SK-N-SH (cell line): ENCODE results near the gene GKN1. TPM values are rescaled to one million over a fixed set of nuclear protein-coding genes. Genes with fewer than 3 reads are reported as not detected.

ENCODE experiments used
- CTCF ChIA-PET: fragments of 300-600, 350-600 bp; formaldehyde crosslinking; extraction: SDS; loops from one replicate; lab custom pipeline; 2021; lab: Yijun Ruan, JAX
- POLR2A ChIA-PET: fragments of 350-600 bp; sonication (Branson Sonifier 250); formaldehyde crosslinking; extraction: SDS; loops from one replicate; lab custom pipeline; 2020; ENCODE audit warnings: antibody characterized with exemption, inconsistent platforms; lab: Yijun Ruan, JAX
- DNase-seq: peaks from one replicate; pipeline ENCODE4 v3.0.0; 2012
- H2AFZ ChIP-seq: fragments of 200-600 bp; sonication (generic); 2 replicates; pipeline ENCODE4 v1.8.1; 2016; ENCODE audit warnings: antibody characterized with exemption, mild to moderate bottlenecking, low read depth
- H3F3A ChIP-seq: fragments of 200-600 bp; sonication (generic); replicated peaks from 2 replicates; pipeline ENCODE3; 2016; ENCODE audit warnings: antibody characterized with exemption, mild to moderate bottlenecking; ENCODE audit not compliant: insufficient read depth
- H3K27ac ChIP-seq, 2 experiments: fragments of 200-500 bp in 1 of 2; fragments of 200-600 bp in 1 of 2; sonication (Bioruptor generic) in 1 of 2; sonication (generic), shearing (Covaris generic) in 1 of 2; 2 replicates each; pipeline versions ENCODE4 v1.5.1 to v1.6.1; 2014 to 2016; ENCODE audit warnings: low read depth in 2 of 2, inconsistent platforms in 1 of 2, low read length in 1 of 2, mild to moderate bottlenecking in 1 of 2, mixed read lengths in 1 of 2
- H3K27me3 ChIP-seq: fragments of 200-600 bp; sonication (generic), shearing (Covaris generic); 2 replicates; pipeline ENCODE4 v1.6.1; 2016; ENCODE audit warnings: mixed run types; ENCODE audit not compliant: insufficient read depth
- H3K36me3 ChIP-seq, 2 experiments: fragments of 200-500 bp in 1 of 2; fragments of 200-600 bp in 1 of 2; sonication (Bioruptor generic) in 1 of 2; sonication (generic) in 1 of 2; replicated peaks in 1 of 2; 2 replicates each; pipeline versions ENCODE3 to v1.5.1; 2014 to 2016; ENCODE audit warnings: low read length in 1 of 2, mild to moderate bottlenecking in 1 of 2; ENCODE audit not compliant: insufficient read depth in 2 of 2, control insufficient read depth in 1 of 2
- H3K4me1 ChIP-seq, 2 experiments: fragments of 200-500 bp in 1 of 2; fragments of 200-600 bp in 1 of 2; sonication (Bioruptor generic) in 1 of 2; sonication (generic), shearing (Covaris generic) in 1 of 2; 2 replicates each; pipeline versions ENCODE4 v1.5.1 to v1.6.1; 2014 to 2016; ENCODE audit warnings: low read depth in 1 of 2, low read length in 1 of 2, mixed run types in 1 of 2; ENCODE audit not compliant: insufficient read depth in 2 of 2, control insufficient read depth in 1 of 2
- H3K4me2 ChIP-seq: fragments of 200-600 bp; sonication (generic), shearing (Covaris generic); 2 replicates; pipeline ENCODE4 v1.6.1; 2017; ENCODE audit warnings: mixed run types
- H3K4me3 ChIP-seq, 2 experiments: fragments of 200-500 bp in 1 of 2; fragments of 200-600 bp in 1 of 2; sonication (Bioruptor generic) in 1 of 2; sonication (generic), shearing (Covaris generic) in 1 of 2; 2 replicates each; pipeline versions ENCODE4 v1.5.1 to v1.8.1; 2014 to 2016; ENCODE audit warnings: low read depth in 2 of 2, inconsistent platforms in 1 of 2, low read length in 1 of 2, mild to moderate bottlenecking in 1 of 2, mixed read lengths in 1 of 2, moderate library complexity in 1 of 2
- H3K79me2 ChIP-seq: fragments of 200-600 bp; sonication (generic); 2 replicates; pipeline ENCODE4 v1.8.1; 2017; ENCODE audit warnings: mild to moderate bottlenecking; ENCODE audit not compliant: insufficient read depth
- H3K9ac ChIP-seq: fragments of 200-600 bp; sonication (generic); 2 replicates; pipeline ENCODE4 v1.6.1; 2017; ENCODE audit warnings: mixed run types
- H3K9me2 ChIP-seq: fragments of 200-600 bp; sonication (generic); 2 replicates; pipeline ENCODE4 v1.6.1; 2017; ENCODE audit warnings: mixed run types
- H3K9me3 ChIP-seq: fragments of 200-600 bp; sonication (generic); 2 replicates; pipeline ENCODE4 v1.6.1; 2017; ENCODE audit warnings: mixed run types, mild to moderate bottlenecking, moderate library complexity
- H4K20me1 ChIP-seq: fragments of 200-600 bp; sonication (generic); 2 replicates; pipeline ENCODE4 v1.6.1; 2017; ENCODE audit warnings: mild to moderate bottlenecking, mixed run types; ENCODE audit not compliant: insufficient read depth
- CHD2 ChIP-seq: fragments of 150-350 bp; IDR thresholded peaks from 2 replicates; pipeline ENCODE4 v1.6.1; 2018; ENCODE audit warnings: low read length; ENCODE audit not compliant: partially characterized antibody
- CTCF ChIP-seq: fragments of 200-600 bp; sonication (generic); IDR thresholded peaks from 2 replicates; pipeline ENCODE4 v1.6.1; 2017; ENCODE audit warnings: antibody characterized with exemption, mild to moderate bottlenecking, moderate library complexity
- FOSL2 ChIP-seq: IDR thresholded peaks from 2 replicates; pipeline ENCODE4 v1.4.0; 2012; ENCODE audit warnings: low read depth, mild to moderate bottlenecking, moderate library complexity, borderline replicate concordance
- FOXJ3 ChIP-seq: sonication (generic); formaldehyde crosslinking; IDR thresholded peaks from 2 replicates; pipeline ENCODE4 v1.5.1; 2020; ENCODE audit warnings: mild to moderate bottlenecking, missing genetic modification reagents
- FOXM1 ChIP-seq: IDR thresholded peaks from 2 replicates; pipeline ENCODE4 v1.4.0; 2012; ENCODE audit warnings: low read depth, mild to moderate bottlenecking
- GATA2 ChIP-seq: sonication (generic); formaldehyde crosslinking; IDR thresholded peaks from 2 replicates; pipeline ENCODE4 v1.5.0; 2020; ENCODE audit warnings: mild to moderate bottlenecking, missing genetic modification reagents
- IRF3 ChIP-seq: fragments of 150-350 bp; IDR thresholded peaks from 2 replicates; pipeline ENCODE4 v1.6.1; 2016; ENCODE audit warnings: mild to moderate bottlenecking, low read depth, low read length
- MXI1 ChIP-seq: IDR thresholded peaks from 2 replicates; pipeline ENCODE4 v1.6.1; 2012; ENCODE audit warnings: mild to moderate bottlenecking, low read depth, low read length, improper control_type of control experiment
- RAD21 ChIP-seq: IDR thresholded peaks from 2 replicates; pipeline ENCODE4 v1.6.1; 2012; ENCODE audit warnings: mild to moderate bottlenecking, low read length
- RCOR1 ChIP-seq: fragments of 150-350 bp; IDR thresholded peaks from 2 replicates; pipeline ENCODE4 v1.6.1; 2017; ENCODE audit warnings: antibody characterized with exemption, low read length
- RFX5 ChIP-seq: IDR thresholded peaks from 2 replicates; pipeline ENCODE4 v1.6.1; 2012; ENCODE audit warnings: mild to moderate bottlenecking, improper control_type of control experiment, low read length
- RXRA ChIP-seq: IDR thresholded peaks from 2 replicates; pipeline ENCODE4 v1.4.0; 2012; ENCODE audit warnings: low read depth, mild to moderate bottlenecking, borderline replicate concordance
- SIN3A ChIP-seq: IDR thresholded peaks from 2 replicates; pipeline ENCODE4 v1.6.1; 2012; ENCODE audit warnings: low read depth, mild to moderate bottlenecking, low read length, moderate library complexity, borderline replicate concordance
- TAF1 ChIP-seq: IDR thresholded peaks from 2 replicates; pipeline ENCODE4 v1.6.1; 2012; ENCODE audit warnings: low read depth, mild to moderate bottlenecking, low read length, moderate library complexity, borderline replicate concordance
- TEAD4 ChIP-seq: IDR thresholded peaks from 2 replicates; pipeline ENCODE4 v1.4.0; 2012; ENCODE audit warnings: mild to moderate bottlenecking, borderline replicate concordance; ENCODE audit not compliant: insufficient read depth
- USF1 ChIP-seq: IDR thresholded peaks from 2 replicates; pipeline ENCODE4 v1.4.0; 2012; ENCODE audit warnings: low read depth, borderline replicate concordance
- USF2 ChIP-seq: fragments of 150-350 bp; IDR thresholded peaks from 2 replicates; pipeline ENCODE4 v1.6.1; 2017; ENCODE audit warnings: antibody characterized with exemption, low read length, low read depth, borderline replicate concordance
- YY1 ChIP-seq: IDR thresholded peaks from 2 replicates; pipeline ENCODE4 v1.4.0; 2012; ENCODE audit warnings: low read depth, mild to moderate bottlenecking
- ZBTB33 ChIP-seq: IDR thresholded peaks from 2 replicates; pipeline ENCODE4 v1.4.0; 2012; ENCODE audit warnings: low read depth, borderline replicate concordance
- WGBS: methylation state at CpG from one replicate; pipeline ENCODE4 v1.1.6; 2017; ENCODE audit warnings: low lambda C conversion rate; 5-methylcytosine and 5-hydroxymethylcytosine counted together
- polyA plus RNA-seq, 3 experiments: library from polyadenylated mRNA; depleted of rRNA; stranded (reverse); fragments of >200 nt; gene quantifications; 2 replicates each; pipeline ENCODE4 v1.2.3, GENCODE V29; 2012

GKN1 gene
- polyA plus RNA-seq, 1 of the 3 experiments (the other 2 are of a cell fraction) = not detected

- Histone ChIP-seq H3K36me3 (no peaks in the 10 kb centered on the region), H2AFZ (no peak overlapping the region), H3K9me3 (no peaks in the 10 kb centered on the region), H4K20me1 (no peaks in the 10 kb centered on the region), H3K27ac (no peak overlapping the region), H3K27me3 (no peaks in the 10 kb centered on the region), H3K79me2 (no peaks in the 10 kb centered on the region), H3K4me3 (no peak overlapping the region), H3F3A (no peaks in the 10 kb centered on the region), H3K4me2 (no peak overlapping the region), H3K9me2 (no peaks in the 10 kb centered on the region), H3K4me1 (peaks cover 2 to 24% of the 10 kb centered on the region in 2 experiments; a peak in 3 of 4 replicates), H3K9ac (no peak overlapping the region)
- POLR2A ChIA-PET = interaction anchor here (1.1 kb wide), 1 partner anchor 10 kb away, joined by 3 read pairs; no protein-coding TSS in a partner anchor
- CTCF ChIA-PET = interaction anchor here (0.9 to 5.8 kb wide), 10 partner anchors 9 to 470 kb away, joined by 3 to 56 read pairs (median 8); no protein-coding TSS in a partner anchor
- 76% methylated on average over 3 of the region's 3 CpGs for WGBS
- TF ChIP-seq IRF3 (no peak), USF2 (no peak), FOSL2 (no peak), RAD21 (no peak), TAF1 (no peak), RCOR1 (no peak), CTCF (no peak), YY1 (no peak), FOXJ3 (CRISPR knock-in tag) (no peak)
- no peak for DNase-seq
Observed at GRCh38 chr2:68934021-68934420, 40.4 kb upstream of the GKN1 start.

GRCh38 chr2:68935471-68935870, 39.0 kb upstream of the GKN1 start:
- no peaks in the 10 kb centered on the region for H4K20me1 ChIP-seq
- 0 out of 2 replicates have a peak, but pooled peaks cover 6% of the 10 kb centered on the region for H3K9me3 ChIP-seq
- H3K4me3 ChIP-seq = no peak overlapping the region
- no peaks in the 10 kb centered on the region for H3K36me3 ChIP-seq
- ChIA-PET POLR2A (interaction anchor here (0.6 kb wide), 1 partner anchor 8 kb away, joined by 3 read pairs; no protein-coding TSS in a partner anchor), CTCF (interaction anchor here (1.1 to 5.8 kb wide), 4 partner anchors 8 to 226 kb away, joined by 4 to 56 read pairs (median 8); no protein-coding TSS in a partner anchor)
- no peak overlapping the region for H3K9ac ChIP-seq
- DNase-seq = no peak
- H3K27ac ChIP-seq = no peak overlapping the region
- H3K9me2 ChIP-seq = no peaks in the 10 kb centered on the region
- peaks cover 2 to 24% of the 10 kb centered on the region in 2 experiments; a peak in 3 of 4 replicates for H3K4me1 ChIP-seq
- H3K79me2 ChIP-seq = no peaks in the 10 kb centered on the region
- no peaks in the 10 kb centered on the region for H3K27me3 ChIP-seq
- WGBS = 91% methylated on average over 3 of the region's 5 CpGs
- H2AFZ ChIP-seq = no peak overlapping the region; the same call in 1 of the 2 replicates
- H3K4me2 ChIP-seq = no peak overlapping the region
- no peaks in the 10 kb centered on the region for H3F3A ChIP-seq
- TF ChIP-seq TAF1 (no peak), FOXM1 (no peak), CHD2 (no peak), ZBTB33 (no peak), RFX5 (no peak), GATA2 (CRISPR knock-in tag) (no peak), USF1 (no peak), RCOR1 (no peak), SIN3A (no peak), FOXJ3 (CRISPR knock-in tag) (no peak), FOSL2 (no peak), TEAD4 (no peak), RXRA (no peak), RAD21 (no peak), MXI1 (no peak)
